ENCODE results near the gene CBS.
"Not testable (repeated sequence)": the region's sequence is repeated elsewhere in the genome, so short reads cannot be mapped to it uniquely, and the experiment has no call there.

CBS gene

DNA sequence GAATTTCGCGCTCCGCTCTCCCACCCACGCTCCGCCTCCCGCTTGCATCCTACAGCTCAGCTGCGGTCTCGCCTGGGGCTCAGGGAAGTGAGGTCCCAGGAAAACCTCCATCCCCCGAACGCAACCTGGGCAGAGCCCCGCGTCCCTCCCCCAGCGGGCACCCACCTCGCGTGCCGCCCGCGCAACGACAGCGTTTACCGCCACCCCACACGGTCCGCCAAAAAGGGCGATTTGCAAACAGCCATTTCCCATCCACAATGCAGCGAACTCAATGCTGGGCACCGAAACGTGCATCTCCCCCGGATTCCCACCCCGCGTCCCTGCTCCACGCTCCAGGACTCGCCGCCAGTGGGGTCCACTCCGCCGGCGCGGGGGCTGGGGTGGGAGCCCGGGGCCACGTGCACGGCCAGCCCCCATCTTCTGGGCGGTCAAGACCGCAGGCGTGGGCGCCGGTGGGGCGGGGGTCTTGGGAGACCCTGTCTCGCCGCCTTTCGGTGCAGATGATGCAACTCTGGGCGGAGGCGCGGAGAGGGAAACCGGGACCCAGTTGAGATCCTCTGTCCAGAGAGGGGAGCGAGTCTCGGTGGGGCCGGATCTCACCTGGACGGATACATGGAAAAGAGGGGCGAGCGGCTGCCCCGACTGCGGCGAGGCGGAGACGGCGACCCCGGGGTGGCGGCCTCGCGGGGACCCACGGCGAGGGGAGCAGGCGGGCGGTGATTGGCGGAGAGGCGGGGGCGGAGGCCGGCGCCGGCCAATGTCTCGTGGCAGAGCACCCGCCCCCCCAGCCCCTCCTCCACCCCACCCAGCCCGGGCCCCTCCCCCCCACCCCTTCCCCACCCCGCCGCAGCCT, at the start of gene CBS:
TSS of gene CBS (minus strand) at position 666 of the 853 bp plus-strand sequence. CDS start 3,642 bp downstream, outside the sequence.
- DNase-seq (ENCODE audit: low read depth in 4 of 4, low spot score in 1 of 4) = not testable (repeated sequence)

DNA sequence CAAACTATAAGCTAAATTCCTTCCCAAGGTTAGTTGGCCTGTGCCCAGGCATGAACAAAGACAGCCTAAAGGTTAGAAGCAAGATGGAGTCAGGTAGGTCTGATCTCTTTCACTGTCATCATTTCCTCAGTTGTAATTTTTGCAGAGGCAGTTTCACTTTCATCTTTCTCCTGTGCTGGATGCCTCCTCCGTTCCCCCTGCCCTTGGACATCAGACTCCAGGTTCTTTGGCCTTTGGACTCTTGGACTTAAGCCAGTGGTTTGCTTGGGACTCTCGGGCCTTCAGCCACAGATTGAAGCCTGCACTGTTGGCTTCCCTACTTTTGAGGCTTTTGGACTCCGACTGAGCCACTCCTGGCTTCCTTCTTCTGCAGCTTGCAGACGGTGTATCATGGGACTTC, 40.3 kb upstream of the CBS start:
- not testable (repeated sequence) for DNase-seq (ENCODE audit: low read depth in 4 of 4, low spot score in 1 of 4)

DNA sequence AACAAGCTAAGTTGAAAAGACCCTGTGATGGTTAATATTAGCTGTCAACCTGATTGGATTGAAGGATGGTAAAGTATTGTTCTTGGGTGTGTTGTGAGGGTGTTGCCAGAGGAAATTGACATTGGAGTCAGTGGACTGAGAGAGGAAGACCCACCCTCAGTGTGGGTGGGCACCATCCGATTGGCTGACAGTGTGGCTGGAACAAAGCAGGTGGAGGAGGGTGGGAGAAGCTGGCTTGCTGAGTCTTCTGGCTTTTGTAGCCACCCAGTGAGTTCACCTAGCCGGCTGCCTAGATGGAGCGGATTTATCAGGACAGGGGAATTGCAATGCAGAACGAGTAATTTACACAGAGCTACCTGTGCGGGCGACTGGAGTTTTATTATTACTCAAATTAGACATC, 38.8 kb upstream of the CBS start:
- not testable (repeated sequence) for DNase-seq (ENCODE audit: low read depth in 4 of 4, low spot score in 1 of 4)

DNA sequence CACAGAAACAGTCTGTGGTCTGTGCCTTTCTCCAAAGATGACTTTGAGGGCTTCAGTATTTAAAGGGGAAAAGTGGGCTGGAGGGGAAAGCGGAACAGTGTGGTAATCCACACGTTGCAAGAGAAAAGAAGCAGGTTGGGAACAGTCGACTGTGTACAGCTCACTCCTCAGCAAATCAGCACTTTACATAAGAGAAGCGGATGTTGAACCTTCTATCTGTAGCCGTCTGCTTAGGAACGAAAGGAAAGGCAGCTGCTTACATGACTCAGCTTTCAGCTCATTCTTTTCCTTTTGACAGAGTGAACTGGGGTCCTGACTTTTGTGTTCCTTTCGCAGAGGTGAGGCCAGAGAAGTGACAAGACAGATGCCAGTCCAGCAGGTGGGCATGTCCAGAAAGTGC, 33.4 kb upstream of the CBS start:
- DNase-seq (ENCODE audit: low read depth in 4 of 4, low spot score in 1 of 4) = not testable (repeated sequence)

DNA sequence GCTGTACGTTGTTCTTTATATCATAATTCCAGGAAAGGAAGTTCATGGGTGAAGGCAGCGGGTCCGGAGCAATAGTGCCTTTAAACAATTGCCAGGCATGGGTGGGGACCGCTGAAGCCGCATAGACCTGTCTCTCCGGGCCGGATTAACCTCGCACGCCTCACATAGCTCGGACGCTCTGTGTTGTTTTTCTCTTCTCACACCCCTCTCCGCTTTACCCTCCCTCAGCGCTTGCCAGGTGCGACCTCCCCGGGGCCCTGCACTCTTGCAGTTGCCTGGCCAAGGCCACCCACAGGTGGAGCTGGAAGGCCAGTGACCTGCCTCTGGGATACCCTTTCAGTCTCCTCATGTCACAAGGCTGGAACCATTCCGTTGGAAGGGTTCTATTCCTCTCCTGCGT, 32.5 kb upstream of the CBS start:
- DNase-seq (ENCODE audit: low read depth in 4 of 4, low spot score in 1 of 4) = not testable (repeated sequence)

DNA sequence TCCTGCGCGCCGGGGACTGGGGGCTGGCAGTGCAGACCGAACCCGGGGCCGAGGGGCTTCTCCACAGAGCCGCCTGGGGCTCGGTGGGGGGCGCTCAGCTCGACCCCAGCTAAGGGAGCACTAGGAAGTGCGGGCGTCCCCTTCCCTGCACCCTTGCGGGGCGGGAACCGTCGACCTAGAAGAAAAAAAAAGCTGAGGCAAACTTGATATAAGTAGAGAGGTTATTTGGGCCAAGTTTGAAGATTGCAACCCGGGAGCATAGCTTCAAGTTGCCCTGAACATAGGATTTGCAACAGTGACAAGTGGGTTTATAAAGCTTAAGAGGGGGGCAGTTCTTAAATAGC, 32.1 kb upstream of the CBS start:
- DNase-seq (ENCODE audit: low read depth in 4 of 4, low spot score in 1 of 4) = not testable (repeated sequence)

DNA sequence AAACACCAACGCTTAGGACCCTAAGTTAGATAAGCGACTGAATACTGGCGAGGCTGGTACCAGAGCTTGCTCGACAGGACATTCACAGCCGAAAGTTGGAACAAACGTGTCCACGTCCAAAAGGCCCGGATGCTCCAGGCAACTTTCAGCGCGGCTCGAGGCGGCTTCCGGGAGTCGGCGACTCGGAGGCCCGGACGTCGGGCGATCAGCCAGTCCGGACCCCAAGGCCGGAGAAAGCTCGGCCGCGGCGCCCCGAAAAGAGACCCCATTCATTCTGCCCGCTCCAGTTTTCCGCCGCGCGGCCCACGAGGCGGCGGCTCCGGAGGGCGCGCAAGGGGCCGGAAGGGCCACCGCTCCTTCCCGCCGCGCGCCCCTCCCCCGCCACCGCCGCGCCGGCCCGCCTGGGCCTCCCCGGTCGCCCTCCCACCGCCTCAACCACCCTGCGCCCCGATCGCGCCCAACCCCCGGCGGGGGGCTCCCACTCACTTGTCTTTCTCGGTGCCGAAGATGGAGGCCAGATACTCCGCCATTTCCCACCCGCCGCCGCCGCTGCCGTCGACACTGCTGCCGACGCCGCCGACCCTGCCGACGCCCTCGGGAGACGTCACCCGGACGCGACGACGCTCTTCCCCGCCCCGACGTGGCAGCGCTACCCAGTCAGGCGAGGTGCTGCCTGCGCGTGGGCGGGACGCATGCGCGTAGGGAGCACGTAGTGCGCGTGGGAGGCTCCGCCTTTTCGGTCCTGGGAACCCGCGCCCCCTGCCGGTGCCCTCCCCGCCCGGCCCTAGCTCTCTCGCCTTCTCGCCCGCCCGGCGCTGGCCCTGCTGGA, 31.5 kb upstream of the CBS start, which contains the start of gene U2AF1:
TSS of gene U2AF1 (minus strand) at position 606 of the 829 bp plus-strand sequence. CDS start at position 530, 76 bp downstream.
- DNase-seq (ENCODE audit: low read depth in 4 of 4, low spot score in 1 of 4) = peak in 3 of 4 experiments; percentile 12 to 64 (median 51)

DNA sequence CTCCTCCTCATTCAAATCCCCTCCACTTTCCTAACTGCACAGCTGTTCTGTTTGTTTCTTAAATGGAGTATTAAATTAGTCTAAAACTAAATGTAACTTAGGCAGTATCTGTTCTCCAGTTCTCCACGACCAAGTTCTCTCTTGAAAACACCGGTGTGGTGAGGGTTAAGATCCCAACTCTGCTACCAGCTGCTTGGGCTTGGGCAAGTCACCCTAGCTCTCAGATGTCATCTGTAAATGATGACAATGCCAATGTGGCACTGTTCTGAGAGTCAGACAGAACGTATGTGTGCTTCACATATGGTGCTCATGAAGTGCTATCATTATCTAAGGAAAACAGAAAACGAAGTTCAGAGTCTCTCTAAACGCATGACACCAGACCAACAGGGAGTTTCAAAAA, 29.0 kb upstream of the CBS start:
- not testable (repeated sequence) for DNase-seq (ENCODE audit: low read depth in 4 of 4, low spot score in 1 of 4)

DNA sequence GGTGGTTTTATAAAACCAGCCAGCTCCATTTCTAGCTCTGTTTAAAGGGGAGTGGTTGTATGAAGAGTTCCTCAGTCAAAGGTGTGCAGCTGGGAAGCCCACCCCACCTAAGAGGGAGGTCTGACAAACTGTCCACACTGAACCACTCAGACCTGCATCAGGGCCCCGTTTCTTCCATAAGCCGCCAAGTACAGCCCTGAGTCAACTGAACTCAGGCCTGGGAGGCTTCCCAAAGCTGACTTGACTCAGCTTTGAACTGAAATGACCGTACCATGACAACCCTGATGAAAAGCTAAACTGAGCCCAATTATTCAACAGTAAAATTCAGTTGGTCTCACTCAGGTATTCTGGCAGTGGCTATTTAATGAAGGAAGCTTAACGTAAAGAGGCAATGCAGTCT, 26.6 kb upstream of the CBS start:
- DNase-seq (ENCODE audit: low read depth in 4 of 4, low spot score in 1 of 4) = not testable (repeated sequence)

DNA sequence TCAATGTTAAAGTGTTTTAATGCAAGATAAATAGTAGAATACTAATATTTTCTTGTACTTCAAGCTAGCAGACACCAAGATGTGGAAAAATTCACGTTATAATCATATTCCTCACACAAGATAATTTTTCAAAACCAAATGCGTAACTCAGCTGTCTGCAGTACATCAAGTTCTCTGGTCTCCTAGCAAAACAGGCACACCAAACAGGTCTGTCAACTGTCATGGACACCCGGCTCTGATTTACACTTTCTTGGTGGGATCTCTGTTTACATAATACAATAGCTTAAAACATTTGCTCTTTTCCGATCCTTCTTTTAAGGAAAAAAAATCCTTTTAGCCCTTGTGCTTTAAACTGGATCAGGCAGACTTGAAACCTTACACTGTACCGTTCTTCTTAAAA, 26.0 kb upstream of the CBS start:
- DNase-seq (ENCODE audit: low read depth in 4 of 4, low spot score in 1 of 4) = not testable (repeated sequence)

DNA sequence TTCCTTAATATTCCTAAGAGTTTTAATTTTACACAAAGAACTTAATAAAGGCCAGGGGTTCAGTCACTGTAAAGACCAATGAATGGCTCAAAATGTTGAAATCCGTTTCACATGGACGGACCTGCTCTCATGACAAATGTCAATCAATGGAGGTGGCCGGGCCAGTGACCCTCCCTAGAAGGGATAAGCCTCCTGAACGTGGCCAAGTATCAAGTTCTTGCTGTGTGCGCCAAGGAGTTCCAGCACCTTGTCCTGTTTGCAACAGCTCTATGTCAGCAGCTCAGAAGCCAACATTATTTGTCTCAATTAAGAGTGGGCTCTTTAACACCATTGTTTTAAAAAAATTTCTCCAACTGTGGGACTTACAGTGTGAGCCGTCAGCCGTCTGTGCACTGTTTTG, 25.4 kb upstream of the CBS start:
- not testable (repeated sequence) for DNase-seq (ENCODE audit: low read depth in 4 of 4, low spot score in 1 of 4)

DNA sequence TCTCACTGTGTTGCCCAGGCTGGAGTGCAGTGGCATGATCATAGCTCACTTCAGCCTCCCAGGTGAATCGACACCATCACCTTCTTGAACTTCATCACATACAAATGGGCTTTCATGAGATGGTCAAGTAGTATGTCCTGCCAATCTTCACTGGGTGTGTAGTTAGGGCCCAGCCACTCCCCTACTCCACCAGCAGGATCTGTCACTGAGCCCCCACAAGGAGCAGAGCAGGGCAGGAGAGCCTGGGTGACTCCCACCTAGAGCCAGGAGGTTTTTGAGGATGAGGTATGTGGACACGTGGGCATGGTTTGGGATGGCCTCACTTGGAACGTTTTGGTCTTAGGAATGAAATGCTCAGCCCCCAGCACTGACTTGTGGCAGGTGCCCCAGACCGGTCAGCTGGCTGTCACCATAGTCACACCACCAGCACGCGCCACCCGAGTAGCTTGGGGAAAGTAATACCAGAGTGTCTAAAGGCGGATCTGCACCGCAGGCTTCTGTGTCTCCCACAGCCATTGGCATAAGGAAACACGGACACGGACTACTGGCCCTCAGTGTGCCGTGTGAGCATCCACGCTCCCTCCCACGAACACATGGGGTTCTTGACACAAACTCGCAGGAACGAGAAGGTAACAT, 16.5 kb upstream of the CBS start:
- DNase-seq (ENCODE audit: low read depth in 4 of 4, low spot score in 1 of 4) = not testable (repeated sequence)

DNA sequence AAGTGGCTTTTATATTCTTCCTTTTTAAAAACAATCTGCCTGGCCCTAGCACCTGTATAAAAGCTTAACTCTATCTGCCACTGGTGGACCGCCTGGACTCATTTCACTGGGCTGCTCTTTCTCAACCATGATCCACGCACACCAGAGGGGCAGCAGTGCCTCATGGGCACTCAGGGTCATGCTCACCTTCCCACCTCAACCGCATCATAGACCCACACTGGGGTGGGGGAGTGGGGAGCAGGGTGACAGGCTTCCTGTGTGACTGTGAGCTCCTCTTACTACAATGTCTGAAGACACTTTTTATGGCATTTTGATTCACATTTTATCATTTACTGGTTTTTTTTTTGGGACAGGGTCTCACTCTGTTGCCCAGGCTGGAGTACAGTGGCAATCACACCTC, 15.3 kb upstream of the CBS start:
- not testable (repeated sequence) for DNase-seq (ENCODE audit: low read depth in 4 of 4, low spot score in 1 of 4)

DNA sequence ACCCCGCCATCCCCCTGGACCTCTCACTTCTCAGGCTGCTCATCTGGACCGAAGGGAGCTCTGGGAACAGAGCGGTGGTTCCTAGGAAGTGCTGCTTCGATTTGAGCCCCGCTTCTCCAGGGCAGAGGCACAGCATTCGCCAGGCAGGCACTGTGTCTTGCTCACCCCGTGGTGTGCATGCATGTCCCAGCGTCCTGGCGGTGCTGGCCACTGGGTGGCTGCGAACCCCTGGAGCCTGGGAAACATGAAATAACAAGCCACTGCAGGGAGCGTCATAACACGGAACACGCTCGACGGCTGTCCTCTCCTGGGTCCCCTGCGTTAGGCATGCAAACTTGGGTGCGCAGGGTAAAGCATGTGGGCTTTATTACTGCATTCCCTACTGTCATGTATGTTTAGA, 13.8 kb upstream of the CBS start:
- DNase-seq (ENCODE audit: low read depth in 4 of 4, low spot score in 1 of 4) = not testable (repeated sequence)

DNA sequence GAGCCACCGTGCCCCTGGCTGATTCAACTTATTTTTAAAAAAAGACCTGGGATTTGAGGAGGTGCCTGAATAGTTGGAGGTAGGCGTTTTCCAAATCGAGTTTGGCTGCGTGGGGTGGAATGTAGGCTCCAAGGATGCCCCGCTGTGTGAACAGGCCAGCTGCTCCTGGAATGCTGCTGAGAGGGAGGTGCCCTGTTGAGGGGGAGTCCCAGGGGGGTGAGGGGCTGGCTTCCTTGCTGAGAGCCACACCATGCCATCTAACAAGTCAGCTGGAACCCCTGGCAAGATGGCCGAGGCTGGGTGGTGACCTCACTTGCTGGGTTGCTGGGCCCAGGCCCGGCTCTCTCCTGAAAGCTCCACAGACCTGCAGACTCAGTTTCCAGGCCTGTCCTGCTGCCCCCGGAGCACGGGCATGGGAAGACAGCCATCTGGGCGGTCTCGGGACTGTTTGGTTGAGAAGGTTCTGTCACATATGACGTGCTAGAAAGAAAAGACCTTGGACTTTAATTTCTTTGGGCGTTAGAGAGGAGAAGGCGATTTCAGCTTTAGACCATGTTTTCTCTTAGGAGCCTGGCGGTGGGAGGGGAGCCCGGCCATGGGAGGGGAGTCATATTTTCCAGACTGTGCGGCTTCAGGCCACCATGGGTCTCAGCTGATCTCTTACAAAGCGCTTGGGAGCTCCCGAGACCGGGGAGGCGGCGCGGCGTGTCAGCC, 7.1 kb upstream of the CBS start:
- DNase-seq (ENCODE audit: low read depth in 4 of 4, low spot score in 1 of 4) = not testable (repeated sequence)

DNA sequence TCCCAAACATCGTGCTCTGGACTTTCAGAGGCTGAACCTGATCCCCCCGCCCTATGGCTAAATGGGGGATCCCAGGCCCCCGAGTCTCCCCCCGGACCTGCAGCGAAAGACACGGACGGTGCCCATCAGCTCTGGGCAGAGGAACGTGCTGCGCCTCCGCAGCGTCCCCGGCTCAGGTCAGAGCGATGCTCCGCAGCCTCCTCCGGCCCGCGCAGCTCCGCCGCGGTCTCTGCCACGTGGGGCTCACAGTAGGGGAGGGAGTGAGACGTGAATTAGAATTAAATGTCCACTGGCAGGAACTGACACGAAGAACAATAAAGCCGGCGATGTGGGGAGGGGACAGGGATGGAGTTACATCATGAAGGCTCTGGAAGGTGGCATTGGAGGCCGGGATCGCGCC, 1.0 kb upstream of the CBS start:
- not testable (repeated sequence) for DNase-seq (ENCODE audit: low read depth in 4 of 4, low spot score in 1 of 4)

DNA sequence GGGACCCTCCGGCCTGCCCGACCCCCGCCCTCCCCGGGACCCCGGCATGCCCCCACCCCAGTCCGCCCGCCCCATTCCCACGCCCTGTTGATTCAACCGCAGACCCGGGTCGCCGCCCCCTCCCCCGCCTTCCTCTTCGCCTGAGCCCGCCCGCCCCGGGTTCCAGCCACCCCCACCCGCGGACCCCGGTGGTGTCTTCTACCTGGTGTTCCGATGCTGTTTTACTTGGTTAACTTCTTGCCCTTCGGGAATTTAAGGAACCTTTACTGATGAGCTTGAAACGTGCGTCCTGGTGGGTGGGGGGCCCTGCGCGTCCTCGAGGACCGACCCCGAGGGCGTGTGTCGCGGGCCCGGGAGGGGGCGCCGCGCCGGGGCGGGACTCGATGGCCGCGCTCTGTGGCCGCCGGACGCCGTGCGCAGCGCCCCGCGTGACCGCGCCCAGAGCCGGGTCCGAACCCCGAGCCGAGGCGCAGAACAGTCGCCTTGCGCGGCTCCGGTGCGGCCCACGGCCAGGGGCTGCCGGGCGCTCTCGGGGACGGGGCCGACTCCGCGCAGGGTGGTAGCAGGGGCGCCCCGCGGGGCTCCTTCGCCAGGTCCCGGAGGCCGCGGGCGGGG, 495 bp upstream of the CBS start:
- DNase-seq (ENCODE audit: low read depth in 4 of 4, low spot score in 1 of 4) = not testable (repeated sequence)

DNA sequence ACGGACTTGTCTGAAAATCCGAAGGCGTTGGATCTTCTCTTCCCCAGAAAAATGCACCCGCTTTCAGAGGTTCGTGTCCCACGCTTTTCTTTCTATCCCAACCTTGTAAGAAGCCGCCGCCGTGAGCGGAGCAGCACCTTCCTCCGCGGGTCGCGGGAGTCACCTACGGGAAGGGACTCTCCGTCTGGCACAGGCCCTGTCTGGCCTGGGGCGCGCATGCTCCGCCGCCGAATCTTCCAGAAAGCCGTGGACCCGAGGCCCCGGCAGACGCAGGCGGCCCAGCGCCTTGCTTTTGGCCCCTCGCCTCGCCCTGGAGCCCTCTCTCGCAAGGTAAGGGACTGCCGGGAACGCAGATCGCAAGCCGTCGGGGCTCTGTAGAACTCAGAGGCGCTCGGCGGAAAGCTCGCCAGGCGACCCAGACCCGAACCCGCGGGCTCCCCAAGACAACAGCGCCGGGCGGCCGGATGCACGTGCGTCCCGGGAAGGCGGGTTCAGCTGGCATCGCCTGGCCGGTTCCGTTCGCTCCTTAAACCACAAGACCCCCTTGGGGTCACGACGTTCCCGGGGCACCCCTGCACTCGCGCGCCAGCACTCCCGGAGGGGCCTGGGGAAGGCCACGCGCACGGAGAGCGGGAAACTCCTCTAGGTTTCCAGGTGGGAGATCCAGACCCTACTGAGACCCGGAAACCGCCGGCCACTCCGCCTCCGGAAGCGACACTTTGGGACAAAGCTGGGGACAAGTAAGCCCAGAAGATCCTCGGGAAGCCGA, 1.1 kb downstream of the CBS start:
- not testable (repeated sequence) for DNase-seq (ENCODE audit: low read depth in 4 of 4, low spot score in 1 of 4)

DNA sequence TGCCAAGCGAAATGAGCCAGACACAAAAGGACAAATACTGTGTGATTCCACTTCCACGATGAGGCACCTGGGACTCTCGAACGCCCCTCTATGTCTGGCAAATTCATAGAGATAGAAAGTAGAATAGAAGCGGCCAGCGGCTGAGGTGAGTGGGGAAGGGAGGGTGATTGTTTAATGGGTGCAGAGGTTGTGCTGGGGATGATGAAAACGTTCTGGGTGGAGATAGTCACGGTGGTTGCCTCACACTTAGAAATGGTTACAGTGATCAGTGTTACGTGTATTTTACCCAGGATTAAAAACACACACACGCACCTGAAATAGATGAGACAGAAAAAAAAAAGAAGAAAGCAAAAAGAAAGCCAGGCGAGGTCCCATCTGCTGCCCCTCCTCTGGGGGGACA, 2.9 kb downstream of the CBS start:
- DNase-seq (ENCODE audit: low read depth in 4 of 4, low spot score in 1 of 4) = not testable (repeated sequence)

DNA sequence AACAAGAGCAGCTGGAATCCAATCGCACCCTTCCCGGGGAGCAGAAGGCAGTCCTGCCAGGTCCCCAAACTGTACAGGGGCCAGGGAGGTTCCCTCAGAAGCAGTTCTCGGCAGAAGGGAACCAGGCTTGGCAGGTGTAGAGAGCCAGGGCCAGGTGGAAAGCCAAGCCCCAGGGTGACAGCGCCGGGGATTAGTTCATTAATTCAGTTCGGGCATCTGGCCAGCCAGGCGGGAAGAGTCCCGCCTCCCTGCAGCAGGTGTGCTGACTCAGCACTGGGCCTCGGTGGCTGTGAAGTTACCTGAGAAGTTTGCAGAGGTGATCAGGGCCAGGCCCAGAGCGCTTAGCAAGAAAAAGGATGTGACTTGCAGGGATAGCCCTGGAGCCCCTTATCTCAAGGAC, 6.0 kb downstream of the CBS start:
- not testable (repeated sequence) for DNase-seq (ENCODE audit: low read depth in 4 of 4, low spot score in 1 of 4)
